PC-9 (cell line): ENCODE results near the gene SBF2. TPM values are rescaled to one million over a fixed set of nuclear protein-coding genes. Genes with fewer than 3 reads are reported as not detected.
A peak's percentile ranks its signal among the peaks of the same experiment; 100 is the strongest.

Source experiments
- BruUV-seq: library from RNA; stranded (reverse); fragments of 400-500 nt; replicated peaks from 2 replicates; lab custom pipeline; 2021; lab: Mats Ljungman, UMichigan
- CTCF ChIA-PET: fragments of 300-600 bp; sonication (Branson Sonifier 250); formaldehyde crosslinking; loops from one replicate; lab custom pipeline; 2022; ENCODE audit warnings: antibody characterized with exemption; lab: Charles Lee
- POLR2A ChIA-PET: fragments of 300-600 bp; sonication (Branson Sonifier 250); formaldehyde crosslinking; loops from one replicate; lab custom pipeline; 2022; ENCODE audit warnings: antibody characterized with exemption; ENCODE audit not compliant: unreplicated experiment; lab: Charles Lee
- DNase-seq, 2 experiments: peaks; one replicate each; pipeline versions ENCODE4 v3.0.0 to v3.0.0-alpha.2; 2015 to 2022; ENCODE audit warnings: mixed read lengths in 1 of 2
- H2AFZ ChIP-seq: fragments of 200-600 bp; sonication (generic); 2 replicates; pipeline ENCODE4 v1.8.1; 2017; ENCODE audit warnings: antibody characterized with exemption
- H3F3A ChIP-seq: fragments of 200-600 bp; sonication (generic); 2 replicates; pipeline ENCODE4 v1.8.1; 2017; ENCODE audit warnings: antibody characterized with exemption, mild to moderate bottlenecking, low read depth; ENCODE audit not compliant: insufficient read depth
- H3K27ac ChIP-seq: fragments of 200-600 bp; sonication (generic); 2 replicates; pipeline ENCODE4 v1.6.1; 2016; ENCODE audit warnings: mixed run types
- H3K27me3 ChIP-seq: fragments of 200-600 bp; sonication (generic); 2 replicates; pipeline ENCODE4 v1.6.1; 2016; ENCODE audit warnings: low read depth, mixed run types; ENCODE audit not compliant: insufficient read depth
- H3K36me3 ChIP-seq: fragments of 200-600 bp; sonication (generic); 2 replicates; pipeline ENCODE4 v1.6.1; 2016; ENCODE audit warnings: low read depth, mixed run types
- H3K4me1 ChIP-seq: fragments of 200-600 bp; sonication (generic); replicated peaks from 2 replicates; pipeline ENCODE4 v1.6.1; 2016; ENCODE audit warnings: mixed run types; ENCODE audit not compliant: insufficient read depth
- H3K4me2 ChIP-seq: fragments of 200-600 bp; sonication (generic); 2 replicates; pipeline ENCODE4 v1.6.1; 2017; ENCODE audit warnings: mixed run types
- H3K4me3 ChIP-seq: fragments of 200-600 bp; sonication (generic); 2 replicates; pipeline ENCODE4 v1.6.1; 2016; ENCODE audit warnings: mixed run types
- H3K79me2 ChIP-seq: fragments of 200-600 bp; sonication (generic); 2 replicates; pipeline ENCODE4 v1.6.1; 2017; ENCODE audit warnings: low read depth, mixed run types
- H3K9me2 ChIP-seq: fragments of 200-600 bp; sonication (generic); 2 replicates; pipeline ENCODE4 v1.8.1; 2017; ENCODE audit warnings: mild to moderate bottlenecking; ENCODE audit not compliant: insufficient read depth
- H3K9me3 ChIP-seq: fragments of 200-600 bp; sonication (generic); 2 replicates; pipeline ENCODE4 v1.8.1; 2016; ENCODE audit warnings: low read depth; ENCODE audit not compliant: insufficient read depth
- H4K20me1 ChIP-seq: fragments of 200-600 bp; sonication (generic); 2 replicates; pipeline ENCODE4 v1.8.1; 2017; ENCODE audit not compliant: insufficient read depth
- CTCF ChIP-seq: fragments of 200-600 bp; sonication (generic); conservative IDR thresholded peaks from 2 replicates; pipeline ENCODE4 v1.6.1; 2017; ENCODE audit warnings: mixed run types, antibody characterized with exemption, mild to moderate bottlenecking, moderate library complexity
- EZH2 ChIP-seq: fragments of 200-600 bp; sonication (generic); IDR thresholded peaks from 2 replicates; pipeline ENCODE4 v1.8.0; 2017; ENCODE audit warnings: antibody characterized with exemption, low read depth
- intact Hi-C: fragments of 100-400 bp; cut with micrococcal nuclease; formaldehyde crosslinking; loops from one replicate; pipeline ENCODE4 v1.10.0; 2022; ENCODE audit not compliant: unreplicated experiment
- total RNA-seq: library from RNA; stranded (reverse); gene quantifications from 2 replicates; pipeline ENCODE4 v1.2.3, GENCODE V29; 2021

Gene SBF2
- total RNA-seq, 1 experiment from 2014 or later: 18.6 TPM

GRCh38 chr11:10322830-10323792 is 29.1 kb upstream of the SBF2 start:
- no peaks in the 10 kb centered on the region for H3K79me2 ChIP-seq
- TF ChIP-seq CTCF: peak; percentile 58
- no peak for TF ChIP-seq EZH2
- H3K27ac ChIP-seq: peak overlapping the region; percentile 88
- H3K4me2 ChIP-seq: peak overlapping the region; percentile 67
- H4K20me1 ChIP-seq: no peaks in the 10 kb centered on the region
- POLR2A ChIA-PET: interaction anchor here (0.5 to 0.7 kb wide), 2 partner anchors 28 to 567 kb away, joined by 4 to 7 read pairs; no protein-coding TSS in a partner anchor
- H3K4me1 ChIP-seq: peaks cover 46% of the 10 kb centered on the region
- CTCF ChIA-PET: no interaction called here
- no peaks in the 10 kb centered on the region for H3K9me2 ChIP-seq
- H3F3A ChIP-seq: peaks cover 15% of the 10 kb centered on the region
- peak; percentile 42 to 85 for DNase-seq
- H3K9me3 ChIP-seq: no peaks in the 10 kb centered on the region
- H2AFZ ChIP-seq: peak overlapping the region; percentile 63; the same call in 1 of the 2 replicates
- no peaks in the 10 kb centered on the region for H3K36me3 ChIP-seq
- no TSS peak for BruUV-seq
- intact Hi-C loops: loop anchor here (1.0 to 2.0 kb wide), 4 partner anchors 14 to 565 kb away; no protein-coding TSS in a partner anchor
- no peaks in the 10 kb centered on the region for H3K27me3 ChIP-seq
- no peak overlapping the region; the same call in 1 of the 2 replicates for H3K4me3 ChIP-seq

GRCh38 chr11:10322401-10322800 is 28.4 kb upstream of the SBF2 start:
- H3F3A ChIP-seq: peaks cover 15% of the 10 kb centered on the region
- peak overlapping the region; percentile 88 for H3K27ac ChIP-seq
- intact Hi-C loops: loop anchor here (2.0 kb wide), 1 partner anchor 14 kb away; no protein-coding TSS in a partner anchor
- H4K20me1 ChIP-seq: no peaks in the 10 kb centered on the region
- no peaks in the 10 kb centered on the region for H3K27me3 ChIP-seq
- peak overlapping the region; percentile 63; the same call in 1 of the 2 replicates for H2AFZ ChIP-seq
- TSS peak; percentile 95 for BruUV-seq
- ChIA-PET POLR2A (interaction anchor here (0.5 to 0.7 kb wide), 3 partner anchors 25 to 566 kb away, joined by 4 to 7 read pairs (median 4); no protein-coding TSS in a partner anchor), CTCF (no interaction called here)
- TF ChIP-seq EZH2 (no peak), CTCF (no peak)
- peaks cover 42% of the 10 kb centered on the region for H3K4me1 ChIP-seq
- peak overlapping the region; percentile 67 for H3K4me2 ChIP-seq
- H3K4me3 ChIP-seq: no peak overlapping the region; the same call in 1 of the 2 replicates
- H3K9me3 ChIP-seq: no peaks in the 10 kb centered on the region
- no peaks in the 10 kb centered on the region for H3K36me3 ChIP-seq
- no peaks in the 10 kb centered on the region for H3K9me2 ChIP-seq
- no peaks in the 10 kb centered on the region for H3K79me2 ChIP-seq
- DNase-seq: no peak

GRCh38 chr11:10320736-10321465 is 26.9 kb upstream of the SBF2 start:
- no peak overlapping the region for H2AFZ ChIP-seq
- intact Hi-C loops: no loop called here
- no peak overlapping the region for H3K27ac ChIP-seq
- H3K36me3 ChIP-seq: no peaks in the 10 kb centered on the region
- no peaks in the 10 kb centered on the region for H3K27me3 ChIP-seq
- no peak overlapping the region for H3K4me2 ChIP-seq
- POLR2A ChIA-PET: no interaction called here
- no peak overlapping the region for H3K4me3 ChIP-seq
- TF ChIP-seq EZH2: no peak
- no peak for TF ChIP-seq CTCF
- H3K79me2 ChIP-seq: no peaks in the 10 kb centered on the region
- no peaks in the 10 kb centered on the region for H4K20me1 ChIP-seq
- BruUV-seq: no TSS peak
- H3F3A ChIP-seq: peaks cover 7% of the 10 kb centered on the region
- CTCF ChIA-PET: no interaction called here
- H3K9me3 ChIP-seq: no peaks in the 10 kb centered on the region
- no peaks in the 10 kb centered on the region for H3K9me2 ChIP-seq
- H3K4me1 ChIP-seq: peaks cover 27% of the 10 kb centered on the region
- no peak for DNase-seq
